C4-2B (cell line): Measurements from ENCODE around the gene RIMBP3C.
"Not testable (repeated sequence)": the region's sequence is repeated elsewhere in the genome, so short reads cannot be mapped to it uniquely, and the experiment has no call there.

Source experiments
- ZFX ChIP-seq: fragments of 450-650 bp; IDR thresholded peaks from 2 replicates; pipeline ENCODE4 v1.6.1; 2017
- TF ChIP-seq, protein P1 (sequence below): fragments of 450-650 bp; conservative IDR thresholded peaks from 2 replicates; pipeline ENCODE4 v1.5.1; 2017; ENCODE audit warnings: mild to moderate bottlenecking

DNA sequence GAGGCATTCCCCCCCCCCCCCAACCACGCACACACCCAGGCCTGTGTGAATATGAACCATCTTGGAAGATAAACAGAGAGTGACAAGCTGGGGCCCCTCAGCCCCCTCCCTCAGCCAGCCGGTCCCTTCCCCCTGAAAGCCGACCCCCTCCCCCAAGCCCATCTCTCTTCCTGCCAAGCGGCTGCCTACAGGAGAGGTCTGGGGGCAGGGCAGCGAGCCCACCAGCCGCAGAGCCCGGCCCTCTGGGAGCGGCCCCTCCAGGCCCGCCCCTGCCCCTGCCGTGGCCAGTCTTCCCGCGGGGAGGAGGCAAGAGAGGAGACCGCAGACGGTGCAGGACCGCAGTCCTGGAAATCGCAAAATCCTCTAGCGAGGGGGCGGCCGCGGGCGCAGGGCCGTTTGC, 34.7 kb downstream of the RIMBP3C start:
- TF ChIP-seq, protein P1, sequence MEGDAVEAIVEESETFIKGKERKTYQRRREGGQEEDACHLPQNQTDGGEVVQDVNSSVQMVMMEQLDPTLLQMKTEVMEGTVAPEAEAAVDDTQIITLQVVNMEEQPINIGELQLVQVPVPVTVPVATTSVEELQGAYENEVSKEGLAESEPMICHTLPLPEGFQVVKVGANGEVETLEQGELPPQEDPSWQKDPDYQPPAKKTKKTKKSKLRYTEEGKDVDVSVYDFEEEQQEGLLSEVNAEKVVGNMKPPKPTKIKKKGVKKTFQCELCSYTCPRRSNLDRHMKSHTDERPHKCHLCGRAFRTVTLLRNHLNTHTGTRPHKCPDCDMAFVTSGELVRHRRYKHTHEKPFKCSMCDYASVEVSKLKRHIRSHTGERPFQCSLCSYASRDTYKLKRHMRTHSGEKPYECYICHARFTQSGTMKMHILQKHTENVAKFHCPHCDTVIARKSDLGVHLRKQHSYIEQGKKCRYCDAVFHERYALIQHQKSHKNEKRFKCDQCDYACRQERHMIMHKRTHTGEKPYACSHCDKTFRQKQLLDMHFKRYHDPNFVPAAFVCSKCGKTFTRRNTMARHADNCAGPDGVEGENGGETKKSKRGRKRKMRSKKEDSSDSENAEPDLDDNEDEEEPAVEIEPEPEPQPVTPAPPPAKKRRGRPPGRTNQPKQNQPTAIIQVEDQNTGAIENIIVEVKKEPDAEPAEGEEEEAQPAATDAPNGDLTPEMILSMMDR, result not testable (repeated sequence)
- TF ChIP-seq ZFX, result not testable (repeated sequence)
